NCI-H2227 treated with DMSO at 0.1 percent for 48 hours (cell line): ENCODE data around the gene STK10.

Source experiments
- DNase-seq: peaks from one replicate; lab custom pipeline; 2025; lab: John Stamatoyannopoulos, UW

Gene STK10

GRCh38 chr5:172107571-172107970 lies 80.5 kb downstream of the STK10 start:
- no peak for DNase-seq

- peak; percentile 35 for DNase-seq
Measured at GRCh38 chr5:172106511-172107356, 81.3 kb downstream of the STK10 start.

GRCh38 chr5:172105811-172106210 lies 82.2 kb downstream of the STK10 start:
- no peak for DNase-seq

DNA sequence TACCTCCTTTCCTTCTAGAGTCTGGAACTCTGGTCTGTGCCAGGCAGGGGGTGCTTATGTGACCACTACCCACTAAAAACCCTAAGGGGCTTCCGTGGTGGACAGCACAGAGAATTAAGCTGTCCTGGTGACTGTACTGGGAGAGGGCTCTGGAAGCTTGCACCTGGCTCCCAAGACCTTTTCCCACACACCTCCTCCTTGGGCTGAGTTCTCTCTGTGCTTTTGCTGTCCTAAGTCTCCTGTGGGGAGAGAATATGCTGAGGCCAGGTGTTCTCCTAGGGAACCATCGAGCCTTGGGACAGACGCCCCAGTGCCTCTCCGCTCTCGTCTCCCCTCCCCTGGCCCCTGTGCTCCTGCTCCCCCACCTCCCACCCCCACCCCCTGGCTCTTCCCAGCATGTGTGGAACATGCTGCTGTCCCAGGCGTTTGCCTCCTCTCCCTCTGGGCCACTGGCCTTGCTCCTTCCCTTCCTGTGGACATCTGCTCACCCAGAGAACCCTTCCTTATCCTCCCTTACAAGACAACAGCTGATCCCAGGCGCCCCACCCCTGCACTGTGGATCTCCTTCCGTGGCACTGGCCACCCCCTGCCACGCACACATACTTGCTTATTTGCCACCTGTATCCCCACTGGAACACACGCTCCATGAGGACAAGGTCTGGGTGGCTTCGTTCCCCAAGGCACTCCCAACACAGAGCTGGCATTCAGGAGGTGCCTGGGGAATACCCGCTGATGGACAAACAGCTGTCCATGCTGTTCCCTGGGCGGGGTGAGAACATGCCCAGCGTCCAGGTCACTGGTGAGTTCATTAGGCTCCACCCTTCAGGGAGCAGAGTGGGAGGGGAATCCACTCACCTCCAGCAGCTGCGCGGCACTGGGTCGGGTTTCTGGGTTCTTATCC lies 83.0 kb downstream of the STK10 start:
- DNase-seq = no peak

DNA sequence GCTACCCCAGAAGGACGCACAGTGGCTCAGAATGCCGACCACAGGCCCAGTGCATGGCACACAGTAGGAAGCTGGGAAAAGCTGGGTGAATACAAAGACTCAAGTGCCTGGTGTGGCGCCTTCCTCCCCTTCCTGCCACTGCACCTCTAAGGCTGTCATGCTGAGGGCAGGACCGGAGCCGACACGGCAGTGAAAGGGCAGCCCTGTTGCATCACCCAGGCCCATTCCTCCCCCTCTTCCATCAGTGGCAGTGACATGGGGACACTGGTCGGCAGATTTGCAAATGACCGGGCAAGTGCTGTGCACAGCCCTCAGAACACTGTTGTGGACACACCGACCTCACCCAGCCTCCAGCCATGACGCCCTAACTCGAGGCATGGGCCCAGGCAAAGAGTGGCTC lies 84.0 kb downstream of the STK10 start:
- no peak for DNase-seq

GRCh38 chr5:172102913-172103626 lies 85.0 kb downstream of the STK10 start:
- DNase-seq = no peak

GRCh38 chr5:172102218-172102870 lies 85.7 kb downstream of the STK10 start:
- no peak for DNase-seq

DNA sequence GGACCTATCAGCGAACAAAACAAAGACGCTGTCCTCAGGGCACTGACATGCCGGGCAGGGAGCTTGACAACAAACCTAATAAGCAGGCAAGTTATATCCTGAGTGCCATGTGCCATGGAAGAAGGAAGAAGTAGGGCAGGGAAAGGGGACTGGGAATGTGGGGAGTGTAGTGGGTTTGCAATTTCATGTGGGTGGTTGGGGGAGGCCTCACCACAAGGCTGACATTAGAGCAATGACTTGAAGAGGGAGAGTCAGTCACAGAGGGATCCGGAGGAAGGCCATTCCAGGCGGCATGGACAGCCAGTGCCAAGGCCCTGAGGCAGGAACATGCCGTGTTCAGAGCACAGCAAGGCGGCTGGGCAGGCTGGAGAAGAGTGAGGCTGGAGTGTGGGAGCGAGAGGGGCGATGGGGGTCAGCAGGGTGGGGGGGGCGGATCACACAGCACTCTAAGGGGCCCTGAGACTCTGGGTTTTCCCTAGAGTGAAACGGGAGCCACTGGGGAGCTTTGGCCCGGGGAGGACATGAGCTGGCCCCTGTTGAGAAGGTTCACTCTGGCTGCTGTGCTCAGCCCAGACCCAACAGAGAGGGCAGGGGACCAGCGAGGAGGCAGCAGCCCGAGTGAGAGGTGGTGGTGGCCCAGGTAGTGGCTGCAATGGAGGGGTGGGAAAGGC lies 86.3 kb downstream of the STK10 start:
- no peak for DNase-seq

DNA sequence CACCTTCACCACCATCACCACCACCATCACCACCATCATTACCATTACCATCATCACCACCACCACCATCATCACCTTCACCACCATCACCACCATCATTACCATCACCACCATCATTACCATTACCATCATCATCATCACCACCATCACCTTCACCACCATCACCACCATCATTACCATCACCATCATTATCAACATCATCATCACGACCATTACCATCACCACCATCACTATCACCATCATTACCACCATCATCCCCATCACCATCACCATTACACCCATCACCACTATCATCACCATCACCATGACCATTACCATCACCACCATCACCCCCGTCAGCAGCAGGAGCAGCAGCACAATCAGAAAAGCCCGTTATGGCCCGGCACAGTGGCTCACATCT lies 89.1 kb downstream of the STK10 start:
- no peak for DNase-seq

- no peak for DNase-seq
Measured at GRCh38 chr5:172098046-172098445, 90.0 kb downstream of the STK10 start.

GRCh38 chr5:172097356-172097755 lies 90.7 kb downstream of the STK10 start:
- no peak for DNase-seq

DNA sequence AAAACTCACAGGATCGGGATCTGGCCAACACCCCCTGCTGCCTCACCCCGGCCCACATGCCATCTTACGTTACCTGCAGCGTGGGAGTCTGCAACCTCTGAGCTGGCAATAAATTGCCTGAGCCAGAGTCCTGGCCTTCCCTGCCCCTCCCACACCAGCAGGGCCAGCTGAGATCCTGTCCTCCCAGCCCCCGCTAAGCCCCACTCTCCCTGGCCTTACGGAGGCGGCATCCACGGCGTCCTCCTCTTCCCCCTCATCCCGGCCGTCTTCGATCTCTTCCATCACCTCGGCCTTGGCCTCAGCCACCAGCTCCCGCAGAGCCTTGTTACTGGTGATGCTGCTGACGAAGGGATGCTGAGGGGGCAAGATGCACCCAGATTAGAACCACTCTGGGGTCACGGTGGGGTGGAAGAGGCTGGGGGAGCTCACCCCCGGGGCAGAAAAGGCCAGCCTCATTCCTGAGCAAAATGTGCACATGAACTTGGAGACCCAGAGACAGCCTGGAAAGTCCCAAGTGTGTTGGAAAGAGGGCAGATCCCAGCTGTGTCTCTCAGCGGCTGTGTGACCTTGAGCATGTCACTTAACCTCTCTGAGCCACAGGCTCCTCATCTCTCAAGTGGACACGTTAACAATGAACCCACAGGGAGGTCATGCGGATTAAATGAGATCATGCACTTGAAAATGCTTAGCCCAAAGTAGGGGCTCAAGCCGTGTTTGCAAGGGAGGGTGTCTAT lies 91.7 kb downstream of the STK10 start:
- DNase-seq = no peak

- DNase-seq = no peak
Measured at GRCh38 chr5:172095368-172096206, 92.4 kb downstream of the STK10 start.

DNA sequence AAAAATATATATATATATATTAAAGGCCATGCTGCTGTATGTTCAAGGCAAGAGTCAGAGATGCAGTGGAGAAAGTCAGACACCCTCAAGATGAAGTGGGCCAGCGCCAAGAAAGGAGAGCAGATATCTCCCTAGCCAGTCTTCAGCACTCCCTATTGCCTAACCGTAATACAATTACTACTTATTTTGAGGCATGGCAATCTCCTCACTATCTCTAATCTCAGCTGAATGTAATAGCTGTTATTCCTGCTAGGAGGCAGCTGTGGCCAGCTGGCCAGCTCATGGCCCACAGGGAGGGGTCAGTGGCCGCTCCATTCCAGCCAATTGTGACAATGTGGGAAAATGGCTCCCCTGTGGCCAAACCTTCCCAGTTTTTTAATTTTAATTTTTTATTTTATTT lies 94.1 kb downstream of the STK10 start:
- no peak for DNase-seq

DNA sequence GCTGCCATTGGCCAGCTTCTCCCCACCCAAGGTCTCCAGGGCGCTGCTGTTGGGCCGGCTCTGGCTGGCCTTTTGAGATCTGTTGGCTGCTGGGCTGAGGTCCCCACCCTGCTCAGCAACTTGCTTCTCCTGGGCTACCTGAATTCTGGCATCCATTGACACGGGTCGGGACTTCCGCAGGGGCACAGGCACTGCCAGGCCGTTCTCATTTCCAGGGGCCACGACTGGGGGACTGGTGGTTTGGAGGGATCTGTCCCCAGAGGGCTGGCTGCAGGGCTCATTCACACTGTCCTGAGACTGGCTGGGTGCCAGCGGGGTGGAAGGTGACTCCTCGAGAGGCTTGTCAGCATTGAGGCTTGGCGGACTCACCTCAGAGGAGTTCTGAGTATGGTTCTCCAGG lies 94.5 kb downstream of the STK10 start:
- DNase-seq = no peak

DNA sequence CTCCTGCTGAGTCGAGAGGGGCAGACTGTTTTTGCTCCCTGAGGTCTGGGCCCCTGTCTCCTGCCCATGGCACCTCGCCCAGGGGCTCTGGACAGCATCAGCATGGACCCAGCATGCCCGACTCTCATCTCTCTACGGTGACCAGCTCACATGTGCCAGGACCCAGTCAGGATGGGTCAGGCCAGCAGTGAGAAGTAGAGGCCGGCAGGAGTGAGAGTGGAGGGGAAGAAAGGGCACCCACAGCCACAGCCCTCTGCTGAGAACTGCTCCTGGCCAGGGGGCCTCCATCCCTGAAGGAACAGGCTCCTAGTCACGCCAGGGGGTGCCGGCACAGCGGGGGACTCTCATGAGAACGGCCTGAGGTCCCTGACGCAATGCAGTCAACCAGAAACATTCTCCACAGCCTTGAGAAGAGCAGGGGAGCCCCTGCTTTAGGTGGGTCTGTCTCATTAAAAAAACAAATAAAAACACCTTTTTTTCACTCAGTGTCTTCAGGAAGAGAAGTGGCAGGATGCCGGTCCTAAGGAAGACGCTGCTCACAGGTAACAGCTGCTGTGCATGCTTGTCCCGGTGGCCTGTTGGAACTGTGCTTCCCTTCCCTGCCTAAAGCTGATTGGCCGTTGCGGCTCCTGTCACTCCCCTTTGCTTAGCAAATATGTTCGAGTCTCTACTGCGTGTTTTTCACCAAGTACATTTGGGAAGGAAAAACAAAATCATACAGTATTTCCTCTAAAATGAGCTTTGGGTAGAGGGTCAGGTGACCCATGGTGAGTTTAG lies 95.9 kb downstream of the STK10 start:
- DNase-seq = no peak

DNA sequence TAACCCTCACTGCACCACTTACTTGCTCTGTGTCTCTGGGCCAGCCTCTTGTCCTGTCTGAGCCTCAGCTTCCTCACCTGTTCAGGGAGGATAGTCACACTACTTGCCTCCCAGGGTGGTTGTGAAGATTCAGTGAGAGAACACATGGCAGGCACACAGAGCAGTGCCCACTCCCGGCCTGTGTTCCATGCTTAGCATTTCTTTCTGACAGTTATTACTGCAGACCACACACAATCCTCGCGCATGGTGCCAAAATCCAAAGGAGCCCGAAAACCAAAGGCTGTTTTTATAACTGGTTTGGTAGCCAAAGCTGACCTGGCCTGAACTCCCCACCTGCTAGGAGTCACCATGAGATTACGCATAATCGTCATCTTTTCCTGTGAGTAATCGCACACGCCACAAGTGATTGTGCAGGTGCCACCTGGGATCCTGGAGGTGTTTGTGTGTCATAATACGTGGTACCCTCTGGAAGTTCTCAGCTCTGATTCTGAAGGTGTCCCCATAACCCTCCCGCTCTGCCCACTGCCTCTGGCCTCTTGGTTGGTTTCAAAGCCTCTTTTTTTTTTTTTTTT lies 97.0 kb downstream of the STK10 start:
- no peak for DNase-seq

- DNase-seq = no peak
Measured at GRCh38 chr5:172089298-172090117, 98.5 kb downstream of the STK10 start.
